ENCODE results near the gene GPBAR1. TPM values are rescaled to one million over a fixed set of nuclear protein-coding genes. Genes with fewer than 3 reads are reported as not detected.

The GPBAR1 gene
- total and polyA plus RNA-seq, 2 experiments from 2014 or later, result 0.44 TPM; not detected in 1

- TF ChIP-seq POLR2AphosphoS5 (IDR thresholded peaks at IDR 0.05; ENCODE audit: low read depth) (no peak), NANOG (IDR thresholded peaks at IDR 0.05; ENCODE audit: borderline replicate concordance) (no peak), STAT1 (IDR thresholded peaks at IDR 0.05; ENCODE audit: unreplicated experiment) (no peak), JUNB (IDR thresholded peaks at IDR 0.05; ENCODE audit: unreplicated experiment) (no peak), CREB1 (CRISPR knock-in tag; IDR thresholded peaks at IDR 0.05; ENCODE audit: low read depth) (no peak), ZNF331 (CRISPR knock-in tag; IDR thresholded peaks at IDR 0.05; ENCODE audit: low read depth) (no peak), EZH2 (IDR thresholded peaks at IDR 0.05; ENCODE audit: low read depth, unreplicated experiment) (no peak), ZNF114 (CRISPR knock-in tag; IDR thresholded peaks at IDR 0.05) (no peak)
Observed at GRCh38 chr2:218221000-218221399, 39.8 kb upstream of the GPBAR1 start (continued).

GRCh38 chr2:218223046-218223445 is 37.8 kb upstream of the GPBAR1 start:
- H3K27me3 Mint-ChIP-seq (ENCODE audit: insufficient read depth, low read depth, poor library complexity), result peaks cover 2% of the 10 kb centered on the region
- peaks cover 20% of the 10 kb centered on the region for H3K4me1 Mint-ChIP-seq
- DNase-seq (ENCODE audit: low spot score), result no peak
- peaks cover 25% of the 10 kb centered on the region; the same call in 1 of the 2 replicates for H3K36me3 ChIP-seq (ENCODE audit: insufficient read depth)
- peaks cover 28% of the 10 kb centered on the region for H3K4me1 ChIP-seq (ENCODE audit: insufficient read depth)
- H3K36me3 Mint-ChIP-seq (ENCODE audit: low read depth), result peaks cover 53% of the 10 kb centered on the region
- H3K4me2 ChIP-seq, result no peak overlapping the region
- peaks cover 99% of the 10 kb centered on the region for H3K79me2 ChIP-seq (replicated peaks; ENCODE audit: insufficient read depth)
- no peak overlapping the region for H3K27ac ChIP-seq (ENCODE audit: low read depth)
- no peak overlapping the region for H3K4me3 ChIP-seq
- H3K4me3 Mint-ChIP-seq, result no peak overlapping the region
- no peaks in the 10 kb centered on the region for H3K9me2 ChIP-seq (ENCODE audit: insufficient read depth)
- no peak overlapping the region for H3K27ac Mint-ChIP-seq
- H4K20me1 ChIP-seq (replicated peaks; ENCODE audit: insufficient read depth), result peaks cover 85% of the 10 kb centered on the region
- H3K27me3 ChIP-seq (ENCODE audit: insufficient read depth), result no peaks in the 10 kb centered on the region
- no peaks in the 10 kb centered on the region; the same call in 1 of the 2 replicates for H3F3A ChIP-seq (replicated peaks; ENCODE audit: low read depth)
- no peak for ATAC-seq
- no peaks in the 10 kb centered on the region for H3K9me3 Mint-ChIP-seq
- no peak overlapping the region for H2AFZ ChIP-seq
- TF ChIP-seq ZNF114 (CRISPR knock-in tag; IDR thresholded peaks at IDR 0.05) (no peak), JUNB (IDR thresholded peaks at IDR 0.05; ENCODE audit: unreplicated experiment) (no peak), STAT1 (IDR thresholded peaks at IDR 0.05; ENCODE audit: unreplicated experiment) (no peak), CREB1 (CRISPR knock-in tag; IDR thresholded peaks at IDR 0.05; ENCODE audit: low read depth) (no peak), NANOG (IDR thresholded peaks at IDR 0.05; ENCODE audit: borderline replicate concordance) (no peak), ZNF462 (CRISPR knock-in tag; IDR thresholded peaks at IDR 0.05) (no peak), ETS1 (IDR thresholded peaks at IDR 0.05) (no peak), EZH2phosphoT487 (IDR thresholded peaks at IDR 0.05; ENCODE audit: unreplicated experiment) (no peak), ZNF331 (CRISPR knock-in tag; IDR thresholded peaks at IDR 0.05; ENCODE audit: low read depth) (no peak)
- TF ChIP-seq, protein P1, sequence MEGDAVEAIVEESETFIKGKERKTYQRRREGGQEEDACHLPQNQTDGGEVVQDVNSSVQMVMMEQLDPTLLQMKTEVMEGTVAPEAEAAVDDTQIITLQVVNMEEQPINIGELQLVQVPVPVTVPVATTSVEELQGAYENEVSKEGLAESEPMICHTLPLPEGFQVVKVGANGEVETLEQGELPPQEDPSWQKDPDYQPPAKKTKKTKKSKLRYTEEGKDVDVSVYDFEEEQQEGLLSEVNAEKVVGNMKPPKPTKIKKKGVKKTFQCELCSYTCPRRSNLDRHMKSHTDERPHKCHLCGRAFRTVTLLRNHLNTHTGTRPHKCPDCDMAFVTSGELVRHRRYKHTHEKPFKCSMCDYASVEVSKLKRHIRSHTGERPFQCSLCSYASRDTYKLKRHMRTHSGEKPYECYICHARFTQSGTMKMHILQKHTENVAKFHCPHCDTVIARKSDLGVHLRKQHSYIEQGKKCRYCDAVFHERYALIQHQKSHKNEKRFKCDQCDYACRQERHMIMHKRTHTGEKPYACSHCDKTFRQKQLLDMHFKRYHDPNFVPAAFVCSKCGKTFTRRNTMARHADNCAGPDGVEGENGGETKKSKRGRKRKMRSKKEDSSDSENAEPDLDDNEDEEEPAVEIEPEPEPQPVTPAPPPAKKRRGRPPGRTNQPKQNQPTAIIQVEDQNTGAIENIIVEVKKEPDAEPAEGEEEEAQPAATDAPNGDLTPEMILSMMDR (conservative IDR thresholded peaks at IDR 0.05; ENCODE audit: low read depth in 2 of 2), result no peak
- TF ChIP-seq, protein P2, sequence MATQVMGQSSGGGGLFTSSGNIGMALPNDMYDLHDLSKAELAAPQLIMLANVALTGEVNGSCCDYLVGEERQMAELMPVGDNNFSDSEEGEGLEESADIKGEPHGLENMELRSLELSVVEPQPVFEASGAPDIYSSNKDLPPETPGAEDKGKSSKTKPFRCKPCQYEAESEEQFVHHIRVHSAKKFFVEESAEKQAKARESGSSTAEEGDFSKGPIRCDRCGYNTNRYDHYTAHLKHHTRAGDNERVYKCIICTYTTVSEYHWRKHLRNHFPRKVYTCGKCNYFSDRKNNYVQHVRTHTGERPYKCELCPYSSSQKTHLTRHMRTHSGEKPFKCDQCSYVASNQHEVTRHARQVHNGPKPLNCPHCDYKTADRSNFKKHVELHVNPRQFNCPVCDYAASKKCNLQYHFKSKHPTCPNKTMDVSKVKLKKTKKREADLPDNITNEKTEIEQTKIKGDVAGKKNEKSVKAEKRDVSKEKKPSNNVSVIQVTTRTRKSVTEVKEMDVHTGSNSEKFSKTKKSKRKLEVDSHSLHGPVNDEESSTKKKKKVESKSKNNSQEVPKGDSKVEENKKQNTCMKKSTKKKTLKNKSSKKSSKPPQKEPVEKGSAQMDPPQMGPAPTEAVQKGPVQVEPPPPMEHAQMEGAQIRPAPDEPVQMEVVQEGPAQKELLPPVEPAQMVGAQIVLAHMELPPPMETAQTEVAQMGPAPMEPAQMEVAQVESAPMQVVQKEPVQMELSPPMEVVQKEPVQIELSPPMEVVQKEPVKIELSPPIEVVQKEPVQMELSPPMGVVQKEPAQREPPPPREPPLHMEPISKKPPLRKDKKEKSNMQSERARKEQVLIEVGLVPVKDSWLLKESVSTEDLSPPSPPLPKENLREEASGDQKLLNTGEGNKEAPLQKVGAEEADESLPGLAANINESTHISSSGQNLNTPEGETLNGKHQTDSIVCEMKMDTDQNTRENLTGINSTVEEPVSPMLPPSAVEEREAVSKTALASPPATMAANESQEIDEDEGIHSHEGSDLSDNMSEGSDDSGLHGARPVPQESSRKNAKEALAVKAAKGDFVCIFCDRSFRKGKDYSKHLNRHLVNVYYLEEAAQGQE (IDR thresholded peaks at IDR 0.05; ENCODE audit: unreplicated experiment), result no peak
